K562 (cell line): ENCODE results near the gene TNFRSF19.

Experiments used
- CTCF ChIP-seq, 3 experiments: IDR thresholded peaks in 2 of 3; conservative IDR thresholded peaks in 1 of 3; 2 replicates each; pipeline ENCODE4 v1.5.1; 2011 to 2012; ENCODE audit warnings: low read length in 3 of 3, mild to moderate bottlenecking in 3 of 3, control low read depth in 2 of 3, improper control_type of control experiment in 1 of 3, inconsistent platforms in 1 of 3, low read depth in 1 of 3, mixed read lengths in 1 of 3, moderate library complexity in 1 of 3; ENCODE audit not compliant: insufficient read depth in 2 of 3
- HIVEP1 ChIP-seq: fragments of 250-450 bp; sonication (Bioruptor Pico); IDR thresholded peaks from 2 replicates; pipeline ENCODE4 v1.4.0; 2020; ENCODE audit warnings: mild to moderate bottlenecking
- ILK ChIP-seq: fragments of 450-650 bp; IDR thresholded peaks from 2 replicates; pipeline ENCODE4 v1.6.1; 2016; ENCODE audit warnings: missing genetic modification characterization, low read depth, mild to moderate bottlenecking, missing compliant biosample characterization, moderate library complexity, borderline replicate concordance
- KDM4B ChIP-seq, 2 experiments: fragments of 450-650 bp in 1 of 2; sonication (generic) in 1 of 2; IDR thresholded peaks; 2 replicates each; pipeline ENCODE4 v1.6.1; 2016 to 2017; ENCODE audit warnings: borderline replicate concordance in 2 of 2, antibody characterized with exemption in 1 of 2, low read depth in 1 of 2, mild to moderate bottlenecking in 1 of 2
- MAFK ChIP-seq: IDR thresholded peaks from 2 replicates; pipeline ENCODE4 v1.6.1; 2011; ENCODE audit warnings: low read length, improper control_type of control experiment
- REST ChIP-seq, 2 experiments: fragments of 450-650 bp; formaldehyde crosslinking in 1 of 2; IDR thresholded peaks; 2 replicates each; pipeline versions ENCODE4 v1.4.0 to v1.6.1; 2014 to 2020; ENCODE audit warnings: mild to moderate bottlenecking in 2 of 2, borderline replicate concordance in 1 of 2, low read depth in 1 of 2
- SMC3 ChIP-seq: conservative IDR thresholded peaks from 2 replicates; pipeline ENCODE4 v1.6.1; 2011; ENCODE audit warnings: low read depth, low read length, improper control_type of control experiment; ENCODE audit not compliant: insufficient read depth
- USF1 ChIP-seq: sonication (generic); formaldehyde crosslinking; IDR thresholded peaks from 2 replicates; pipeline ENCODE4 v1.9.0; 2022; ENCODE audit warnings: mild to moderate bottlenecking, missing genetic modification reagents

GRCh38 chr13:23679220-23679619 lies 109.0 kb downstream of the TNFRSF19 start:
- TF ChIP-seq USF1 (CRISPR knock-in tag) (no peak), CTCF (IDR thresholded peaks at IDR 0.05 in 2 of 3, conservative IDR thresholded peaks at IDR 0.05 in 1 of 3; ENCODE audit: insufficient read depth in 2 of 3, low read depth in 1 of 3, low read length in 3 of 3) (no peak), MAFK (no peak), REST (IDR thresholded peaks at IDR 0.05; ENCODE audit: borderline replicate concordance) (no peak), REST (CRISPR knock-in tag; IDR thresholded peaks at IDR 0.05; ENCODE audit: low read depth) (no peak), HIVEP1 (CRISPR knock-in tag) (no peak), ILK (tag) (no peak), KDM4B (IDR thresholded peaks at IDR 0.05; ENCODE audit: borderline replicate concordance in 2 of 2, low read depth in 1 of 2) (no peak), SMC3 (no peak)
